Stimulated activated CD4-positive, alpha-beta T cell treated with anti-CD3 and anti-CD28 coated beads, Interleukin-4, amount 100 ng/mL, for 1 hour (primary cell): Measurements from ENCODE around the gene HDAC10.

Experiments
- DNase-seq: peaks from one replicate; pipeline ENCODE4 v3.0.0-alpha.2; 2020

HDAC10 gene, protein sequence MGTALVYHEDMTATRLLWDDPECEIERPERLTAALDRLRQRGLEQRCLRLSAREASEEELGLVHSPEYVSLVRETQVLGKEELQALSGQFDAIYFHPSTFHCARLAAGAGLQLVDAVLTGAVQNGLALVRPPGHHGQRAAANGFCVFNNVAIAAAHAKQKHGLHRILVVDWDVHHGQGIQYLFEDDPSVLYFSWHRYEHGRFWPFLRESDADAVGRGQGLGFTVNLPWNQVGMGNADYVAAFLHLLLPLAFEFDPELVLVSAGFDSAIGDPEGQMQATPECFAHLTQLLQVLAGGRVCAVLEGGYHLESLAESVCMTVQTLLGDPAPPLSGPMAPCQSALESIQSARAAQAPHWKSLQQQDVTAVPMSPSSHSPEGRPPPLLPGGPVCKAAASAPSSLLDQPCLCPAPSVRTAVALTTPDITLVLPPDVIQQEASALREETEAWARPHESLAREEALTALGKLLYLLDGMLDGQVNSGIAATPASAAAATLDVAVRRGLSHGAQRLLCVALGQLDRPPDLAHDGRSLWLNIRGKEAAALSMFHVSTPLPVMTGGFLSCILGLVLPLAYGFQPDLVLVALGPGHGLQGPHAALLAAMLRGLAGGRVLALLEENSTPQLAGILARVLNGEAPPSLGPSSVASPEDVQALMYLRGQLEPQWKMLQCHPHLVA

DNA sequence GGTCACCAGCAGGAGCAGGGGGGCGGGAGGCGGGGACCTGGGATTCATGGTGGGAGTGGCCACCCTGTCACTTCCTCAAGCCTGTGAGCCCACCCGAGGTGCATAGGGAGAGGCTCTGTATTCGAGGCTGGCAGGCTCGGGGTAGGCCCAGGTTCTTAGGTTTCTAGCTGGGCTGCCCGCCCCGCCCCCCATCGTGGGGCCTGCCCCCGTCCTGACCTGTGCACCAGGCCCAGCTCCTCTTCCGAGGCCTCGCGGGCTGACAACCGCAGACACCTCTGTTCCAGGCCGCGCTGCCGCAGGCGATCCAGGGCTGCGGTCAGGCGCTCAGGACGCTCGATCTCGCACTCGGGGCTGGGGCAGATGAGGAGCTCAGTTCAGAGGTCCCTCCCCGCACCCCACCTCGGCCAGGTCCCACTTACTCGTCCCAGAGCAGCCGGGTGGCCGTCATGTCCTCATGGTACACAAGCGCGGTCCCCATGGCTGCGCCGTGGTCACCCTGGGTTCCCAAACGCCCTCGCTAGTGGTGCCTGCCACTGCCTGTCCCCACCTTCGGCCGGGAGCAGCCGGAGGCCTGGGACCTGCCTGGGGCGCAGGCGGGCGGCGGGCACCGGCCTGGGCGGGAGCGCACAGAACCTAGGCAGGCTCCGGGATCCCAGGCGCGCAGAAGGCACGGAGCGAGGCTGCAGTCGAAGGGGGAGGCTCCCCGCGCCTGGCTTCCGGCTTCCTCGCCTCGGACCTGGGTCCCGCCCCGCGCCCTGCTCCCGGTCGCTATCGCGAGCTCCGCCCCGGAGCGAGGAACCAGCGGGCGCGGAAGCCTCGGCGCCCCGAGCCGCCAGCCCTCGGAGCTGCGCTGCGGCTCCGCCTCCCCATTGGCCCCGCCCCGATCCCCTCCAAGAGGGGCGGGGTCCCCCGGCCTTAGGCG lies at the start of gene HDAC10:
TSS of gene HDAC10 (minus strand) at position 711 of the 922 bp plus-strand sequence. CDS start at position 478, 233 bp downstream.
- peak; percentile 81 for DNase-seq

DNA sequence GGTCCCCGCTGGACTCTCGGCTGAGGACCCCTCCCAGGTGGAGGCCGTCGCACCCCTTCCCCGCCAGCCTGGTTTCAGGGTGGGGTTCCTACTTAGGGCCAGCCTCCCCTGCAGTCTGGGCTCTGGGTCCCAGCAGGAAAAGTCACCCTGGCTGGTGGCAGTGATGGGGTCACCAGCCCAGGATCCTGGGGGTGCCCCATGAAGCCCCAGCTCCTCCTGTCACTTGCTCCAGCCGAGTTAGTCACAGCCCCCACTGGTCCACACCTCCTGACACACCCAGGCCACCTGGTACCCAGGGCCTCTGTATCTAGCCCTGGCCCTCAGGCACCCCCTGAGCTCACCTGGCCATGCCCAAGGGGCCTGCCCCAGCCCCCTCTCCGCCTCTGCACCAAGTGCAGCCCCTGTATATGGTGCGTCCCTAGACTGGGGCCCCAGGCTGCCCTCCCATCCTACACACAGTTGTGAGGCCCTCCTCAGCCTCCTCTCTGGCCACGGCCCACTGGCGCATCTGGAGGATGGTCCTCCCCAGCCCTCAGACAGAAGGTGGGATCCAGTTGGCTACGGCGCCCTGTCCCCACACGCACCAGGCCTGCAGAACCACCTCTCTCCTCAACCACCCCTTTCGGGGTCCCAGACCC lies 49.7 kb upstream of the HDAC10 start:
- DNase-seq = no peak

DNA sequence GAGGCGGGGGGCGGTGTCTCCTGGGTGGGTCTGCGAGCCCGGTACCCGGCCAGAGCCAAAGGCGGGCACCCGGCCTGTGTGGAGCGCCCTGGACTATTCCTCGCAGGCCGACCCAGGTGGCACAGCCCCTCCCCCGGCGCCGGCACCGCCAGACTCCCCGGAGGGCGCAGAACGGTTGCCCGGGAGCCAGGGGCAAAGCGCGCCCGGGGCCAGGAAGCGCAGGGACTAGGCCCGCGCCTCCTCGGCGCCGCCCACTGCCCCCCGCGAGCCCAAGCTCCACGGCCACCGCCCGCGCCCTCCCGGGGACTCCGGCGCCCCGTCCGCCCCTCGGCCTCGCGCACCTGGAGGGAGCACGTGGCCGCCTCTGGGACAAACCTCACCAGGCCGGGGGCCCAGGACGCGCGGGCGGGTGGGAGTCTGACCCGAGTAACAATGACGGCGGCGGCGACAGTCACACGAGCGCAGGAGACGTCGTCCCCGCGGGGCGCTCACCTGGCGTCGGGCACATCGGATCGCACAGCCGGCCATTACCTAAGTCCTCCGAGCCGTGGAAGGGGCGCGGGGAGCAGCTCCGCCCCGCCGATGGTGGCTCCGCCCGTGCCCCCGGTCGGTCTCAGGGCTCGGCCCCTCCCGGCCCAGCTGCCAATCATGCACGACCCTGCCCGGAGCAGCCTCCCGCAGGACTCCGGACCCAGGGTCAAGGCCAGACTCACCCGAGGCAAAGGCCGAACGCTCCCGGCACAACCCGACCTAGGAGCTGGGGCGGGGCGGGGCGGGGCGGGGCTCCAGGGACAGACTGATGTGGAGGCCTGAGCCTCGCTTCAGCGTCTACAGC lies 48.9 kb upstream of the HDAC10 start:
- DNase-seq = no peak

DNA sequence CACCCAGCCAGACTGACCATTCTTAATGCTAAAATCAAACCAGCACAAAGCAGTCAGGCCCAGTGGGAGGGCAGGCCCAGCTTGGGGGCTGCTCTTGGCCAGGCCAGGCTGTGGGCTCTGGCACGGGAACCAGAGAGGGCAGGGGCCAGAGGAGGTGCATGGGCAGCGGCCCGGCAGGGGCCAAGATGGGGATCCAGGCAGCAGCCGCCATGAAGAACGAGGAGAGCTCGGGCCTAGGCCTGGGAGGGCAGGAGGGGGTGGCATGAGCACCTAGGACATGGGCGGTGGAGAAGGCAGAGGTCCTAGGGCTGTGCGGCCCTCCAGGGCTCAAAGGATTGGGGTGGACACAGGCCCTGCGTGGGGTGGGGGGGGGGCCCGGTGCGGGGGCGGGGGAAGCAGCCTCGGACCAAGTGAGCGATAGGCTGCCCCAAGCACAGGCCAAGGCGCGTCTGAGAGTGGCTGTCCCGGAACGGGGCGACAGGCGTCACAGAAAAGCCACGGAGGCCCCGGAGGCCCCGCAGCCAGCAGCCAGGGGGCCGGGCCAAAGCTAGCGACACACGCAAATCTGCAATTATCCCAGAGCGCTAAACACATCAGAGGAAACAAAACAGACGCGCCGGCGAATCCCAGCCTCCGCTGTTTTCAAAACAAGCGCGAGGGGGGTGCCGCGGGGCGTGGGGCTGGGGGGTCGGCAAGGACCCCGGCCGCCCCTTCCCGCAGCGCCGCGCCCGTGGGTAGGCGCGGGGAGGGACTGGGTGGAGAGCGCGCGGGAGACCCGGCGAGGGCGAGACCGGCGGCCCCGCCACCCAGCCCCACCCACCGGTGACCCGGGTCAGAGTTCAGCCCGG lies 48.1 kb upstream of the HDAC10 start:
- DNase-seq = no peak

DNA sequence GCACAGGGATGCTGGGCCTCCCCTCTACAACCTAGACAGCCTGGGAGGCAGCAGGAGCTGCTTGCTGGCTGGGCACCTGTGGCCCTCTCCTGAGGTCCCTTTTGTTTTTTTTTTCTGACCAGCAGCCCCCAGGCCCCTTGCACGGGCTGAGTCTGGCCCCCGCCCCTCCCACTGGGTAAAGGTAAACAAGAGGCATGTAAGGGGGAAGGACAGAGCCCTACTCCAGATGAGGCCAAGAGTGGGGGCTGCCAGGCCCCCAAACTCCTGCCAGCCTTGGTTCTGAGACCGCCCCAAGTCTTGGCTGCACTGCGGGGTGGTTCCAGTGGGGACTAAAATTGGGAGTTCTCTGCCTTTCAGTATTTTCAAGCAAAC lies 47.2 kb upstream of the HDAC10 start:
- DNase-seq = no peak

DNA sequence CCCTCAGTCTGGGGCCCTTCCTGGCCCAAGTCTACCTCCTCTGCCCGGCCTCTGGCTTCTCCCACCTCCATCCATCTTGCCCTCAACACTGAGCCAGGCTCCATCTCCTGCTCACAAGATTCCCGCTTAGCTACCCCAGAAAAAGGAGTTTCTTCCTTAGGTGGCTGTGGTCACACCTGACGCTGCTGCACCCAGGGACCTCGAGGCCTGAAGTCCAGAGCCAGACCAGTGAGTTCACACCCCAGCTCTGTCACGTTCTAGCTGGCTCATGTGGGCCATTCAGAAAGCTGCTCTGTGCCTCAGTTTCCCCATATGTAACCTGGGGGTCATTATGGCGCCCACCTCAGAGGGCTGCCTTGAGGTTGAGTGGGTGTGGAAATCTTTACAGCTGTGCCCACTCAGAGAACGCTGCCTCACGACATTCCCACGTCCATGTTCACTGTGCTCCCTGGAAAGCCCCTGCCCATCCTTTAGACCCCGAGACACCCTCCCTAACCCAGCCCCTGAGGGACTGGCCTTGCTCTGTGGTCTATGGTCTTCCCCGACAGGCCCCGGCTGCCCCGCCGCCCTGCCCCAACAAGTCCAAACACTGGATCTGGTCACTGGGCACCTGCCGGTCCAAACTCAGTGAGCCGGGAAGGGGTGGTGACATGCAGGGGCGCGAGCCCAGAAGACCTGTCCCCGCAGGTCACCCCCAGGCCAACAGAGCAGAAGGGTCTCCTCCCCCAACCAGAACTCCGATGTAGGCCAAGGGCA lies 46.6 kb upstream of the HDAC10 start:
- no peak for DNase-seq

DNA sequence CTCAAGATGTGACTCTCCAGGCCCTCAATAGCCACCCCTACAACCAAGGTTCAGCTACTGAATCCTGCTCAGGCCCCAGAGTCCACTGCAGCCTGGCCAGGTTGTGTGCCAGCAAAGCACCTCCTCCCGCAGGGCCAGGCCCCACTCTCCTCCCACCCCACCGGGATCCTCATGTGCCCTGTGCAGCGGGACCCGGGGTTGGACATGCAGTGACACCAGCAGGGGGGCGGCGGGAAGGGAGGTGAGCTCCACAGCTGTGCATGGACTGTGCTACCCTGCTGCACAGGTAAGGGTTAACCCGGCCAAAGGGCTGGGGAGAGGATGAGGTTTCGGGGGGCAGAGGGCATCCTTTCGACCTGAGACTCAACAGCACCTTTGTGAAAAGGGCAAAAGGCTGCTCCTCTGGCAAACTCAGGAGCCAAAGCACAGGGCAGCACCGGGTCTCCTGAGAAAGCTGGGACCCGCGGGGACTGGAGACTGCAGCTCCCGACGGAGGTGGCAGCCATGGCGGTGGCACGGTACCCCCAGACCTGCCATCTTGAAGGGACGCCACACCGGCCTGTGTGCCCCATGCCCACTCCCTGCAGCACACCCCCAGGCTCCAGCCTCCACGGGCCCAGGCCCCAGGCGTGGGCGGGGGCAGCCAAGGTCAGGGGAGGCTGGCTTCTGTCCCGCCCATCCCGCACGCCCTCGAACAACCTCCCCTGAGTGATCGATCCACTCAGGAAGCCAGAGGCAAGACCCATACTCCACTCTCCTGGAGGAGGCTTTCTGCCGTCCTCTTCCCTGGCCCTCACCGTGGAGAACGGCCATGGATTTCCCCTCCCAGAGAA lies 45.8 kb upstream of the HDAC10 start:
- DNase-seq = no peak

DNA sequence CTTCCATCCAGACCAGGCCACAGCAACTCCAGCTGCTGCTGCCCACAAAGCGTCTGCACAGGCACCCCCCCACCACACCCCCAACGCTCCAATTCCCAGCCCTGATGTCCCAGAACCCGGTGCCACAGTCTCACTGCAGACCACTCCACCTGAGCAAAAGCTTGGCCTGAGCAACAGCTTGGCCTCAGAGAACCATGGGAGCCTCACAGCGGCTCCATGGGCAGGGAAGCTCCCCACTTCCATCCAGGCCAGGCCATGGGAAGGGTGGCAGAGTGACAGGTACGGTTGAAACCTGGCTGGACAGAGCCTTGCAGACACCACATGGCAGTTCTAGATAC lies 43.2 kb upstream of the HDAC10 start:
- DNase-seq = no peak

DNA sequence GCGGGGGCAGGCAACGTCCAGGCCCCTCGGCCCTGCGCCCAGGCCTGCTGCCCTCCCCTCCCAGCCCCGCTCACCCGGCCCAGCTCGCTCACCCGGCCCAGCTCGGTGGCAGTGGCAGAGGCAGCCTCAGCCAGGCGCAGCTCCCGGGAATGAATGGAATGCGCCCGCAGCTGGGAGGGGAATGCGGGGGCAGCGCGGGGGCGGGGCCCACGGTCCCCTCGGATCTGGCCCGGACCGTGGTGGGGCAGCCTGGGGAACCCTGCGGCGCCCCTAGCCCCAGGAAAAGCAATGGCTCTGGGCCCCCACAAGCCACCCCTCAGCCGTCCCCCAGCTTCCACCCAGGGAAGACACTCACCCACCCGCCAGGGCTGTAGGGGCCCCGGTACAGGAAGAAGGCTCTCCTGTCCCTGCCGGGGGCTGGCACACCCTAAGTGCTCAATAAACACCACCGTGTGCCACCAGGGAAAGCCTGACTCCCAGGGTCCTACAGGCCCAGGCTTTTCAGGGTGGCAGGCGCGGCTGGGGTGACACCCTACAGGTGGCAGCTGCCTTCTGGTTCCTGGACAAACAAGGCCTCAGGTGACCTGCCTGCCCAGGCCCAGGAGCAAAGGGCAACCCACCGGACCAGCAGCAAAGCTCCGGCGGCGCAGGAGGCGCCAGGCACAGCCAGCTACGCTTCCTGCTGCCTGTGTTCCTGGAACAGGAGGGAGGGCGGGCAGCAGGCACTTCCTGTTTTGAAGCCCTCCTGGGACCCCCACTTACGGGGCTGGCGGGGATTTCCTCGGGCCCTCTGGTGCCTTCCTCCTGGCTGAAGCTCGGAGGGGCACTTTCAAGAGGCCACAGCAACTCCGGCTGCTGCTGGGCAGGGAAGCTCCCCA lies 42.6 kb upstream of the HDAC10 start:
- no peak for DNase-seq

DNA sequence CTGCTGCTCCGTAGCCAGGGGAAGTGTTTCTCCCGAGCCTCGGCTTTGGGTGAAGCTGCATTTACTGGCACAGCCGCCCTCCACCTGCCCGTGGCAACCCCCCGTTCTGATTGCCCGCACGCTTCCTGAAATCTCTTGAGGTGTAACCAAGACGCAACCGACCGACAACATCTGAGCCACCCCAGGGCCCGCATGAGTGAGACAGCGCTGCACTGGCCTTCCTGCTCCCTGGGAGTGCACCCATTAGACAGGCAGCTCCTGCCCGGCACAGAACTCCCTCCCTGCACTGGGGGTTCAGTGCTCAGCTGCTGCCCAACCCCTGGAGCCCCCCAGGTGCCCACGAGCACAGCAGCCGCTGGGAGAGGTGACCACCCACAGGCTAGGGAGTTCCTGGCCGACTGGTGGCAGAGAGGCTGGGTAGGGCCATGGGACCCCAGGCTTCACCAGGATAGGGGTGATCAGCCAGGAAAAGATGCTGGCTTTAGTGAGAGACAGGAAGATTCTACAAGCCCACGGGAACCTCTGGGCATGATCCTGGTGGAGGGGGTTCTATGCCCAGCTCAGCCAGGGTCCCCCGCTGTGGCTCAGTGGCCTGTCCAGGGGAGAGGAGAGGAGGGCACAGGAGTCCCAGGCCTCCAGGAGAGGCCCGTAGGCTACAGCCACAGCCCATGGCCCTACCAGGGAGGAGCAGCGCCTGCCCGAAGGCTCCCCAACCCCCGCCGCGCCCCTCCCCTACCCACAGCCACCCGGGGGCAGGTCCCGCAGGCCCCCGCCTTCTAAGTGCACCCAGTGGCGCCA lies 41.8 kb upstream of the HDAC10 start:
- DNase-seq = no peak

DNA sequence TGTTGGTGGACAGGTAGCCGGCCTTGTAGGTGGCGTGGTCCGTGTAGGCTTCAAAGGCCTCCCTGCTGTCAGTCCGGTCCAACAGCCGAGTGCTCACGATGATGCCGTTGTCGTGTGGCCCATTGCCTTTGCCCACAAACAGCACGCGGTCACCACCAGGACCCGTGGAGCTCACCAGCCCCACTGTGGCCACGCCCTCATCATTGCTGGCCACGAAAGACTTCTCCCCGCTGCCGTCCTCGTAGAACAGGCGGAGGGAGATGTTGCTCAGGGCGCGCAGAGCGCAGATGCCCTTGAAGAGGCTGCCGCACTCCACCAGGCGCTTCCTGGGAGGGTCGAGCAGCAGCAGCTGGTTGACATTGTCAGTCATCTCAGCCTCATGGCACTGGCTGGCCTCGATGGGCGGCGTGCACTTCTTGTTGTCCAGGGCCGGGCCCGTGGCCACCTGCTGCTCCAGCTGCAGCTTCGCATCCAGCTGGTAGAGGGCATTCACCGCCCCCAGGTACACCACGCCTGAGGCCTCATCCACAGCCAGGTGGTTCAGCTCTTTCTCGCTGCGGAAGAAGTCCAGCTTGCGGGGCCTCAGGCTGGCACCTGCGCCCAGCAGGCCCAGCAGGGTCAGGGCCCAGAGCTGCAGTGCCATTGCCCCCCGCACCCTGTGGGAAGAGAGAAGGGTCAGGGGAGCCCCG lies 39.0 kb upstream of the HDAC10 start:
- no peak for DNase-seq

DNA sequence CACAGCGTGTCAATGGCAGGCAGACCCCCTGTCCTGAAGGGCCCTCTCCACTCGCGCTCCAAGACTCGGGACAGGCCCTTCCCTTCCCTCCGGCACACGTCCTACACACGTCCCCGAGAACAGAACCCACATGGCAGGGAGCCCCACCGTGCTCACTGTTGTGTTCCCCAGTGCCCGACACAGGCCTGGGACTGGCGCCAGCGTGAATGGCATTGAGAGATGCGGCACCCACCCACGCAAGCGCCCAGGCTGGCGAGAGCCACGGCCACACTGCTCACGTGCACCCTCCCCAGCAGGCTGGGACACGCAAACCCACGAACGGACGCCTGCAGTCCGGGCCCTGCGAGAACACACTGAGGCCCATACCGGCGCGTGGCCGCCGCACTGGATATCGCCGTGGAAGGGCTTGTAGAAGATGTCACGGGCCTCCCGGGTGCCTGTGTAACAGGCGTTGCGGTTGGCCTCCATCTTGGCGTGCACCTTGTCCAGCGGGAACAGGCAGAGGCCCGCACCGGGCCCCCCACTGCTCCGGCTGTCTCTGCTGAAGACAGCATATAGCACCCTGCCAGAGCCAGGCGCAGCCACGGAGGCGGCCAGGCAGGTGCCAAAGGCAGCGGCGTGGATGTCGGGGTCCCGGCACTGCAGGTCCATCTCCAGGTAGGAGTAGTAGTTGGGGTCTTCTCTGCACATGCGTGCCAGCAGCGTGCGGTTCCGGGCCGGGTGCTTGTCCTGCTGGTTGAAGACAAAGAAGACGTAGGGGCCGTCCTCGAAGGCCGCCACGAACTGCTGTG lies 38.3 kb upstream of the HDAC10 start:
- no peak for DNase-seq

DNA sequence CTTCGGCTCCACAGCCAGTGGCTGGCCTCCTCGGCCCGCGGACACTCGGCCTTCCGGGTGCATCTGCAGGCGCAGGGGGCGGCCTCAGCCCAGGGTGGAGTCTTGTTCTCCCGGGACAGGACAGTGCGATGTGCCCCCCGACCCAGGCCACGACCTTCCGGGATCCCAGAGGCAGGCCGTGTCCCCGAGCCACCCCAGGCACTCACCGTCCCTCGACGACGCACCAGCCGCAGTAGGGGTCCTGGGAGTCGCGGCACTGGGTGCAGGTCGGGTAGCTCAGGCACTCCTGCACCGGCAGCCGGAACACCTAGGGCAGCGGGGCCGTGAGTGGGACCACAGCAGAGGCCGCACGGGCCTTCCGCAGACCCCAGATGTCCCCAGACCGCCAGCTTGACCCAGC lies 36.7 kb upstream of the HDAC10 start:
- DNase-seq = no peak

DNA sequence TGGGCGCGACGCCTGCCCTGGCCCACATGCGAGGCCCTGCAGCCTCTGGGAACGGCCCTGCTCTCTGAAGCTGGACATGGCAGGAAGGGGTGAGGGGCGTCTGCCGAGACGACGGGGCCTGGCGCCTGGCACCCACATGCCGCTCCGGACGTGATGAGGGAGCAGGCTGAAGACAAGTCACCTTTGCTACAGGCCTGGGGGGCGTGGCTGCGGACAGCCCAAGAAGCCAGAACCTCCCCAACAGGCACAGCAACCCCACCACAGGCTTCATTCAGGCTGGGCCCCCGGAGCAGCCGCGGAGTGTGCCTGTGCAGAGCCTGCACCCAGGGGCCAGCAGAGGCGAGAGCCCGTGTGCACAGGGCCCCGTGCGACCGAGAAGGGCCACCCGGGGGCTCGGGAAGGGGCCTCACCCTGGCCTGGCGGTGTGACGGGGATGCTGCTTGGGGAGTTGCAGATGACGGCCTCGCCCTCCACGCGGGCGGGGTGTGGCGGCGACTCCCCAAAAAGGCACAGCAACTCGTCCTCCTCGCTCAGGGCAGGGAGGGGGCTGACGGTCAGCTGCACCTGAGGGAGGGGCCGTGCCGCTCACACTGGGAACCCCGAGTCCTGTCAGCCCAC lies 35.7 kb upstream of the HDAC10 start:
- DNase-seq = no peak

DNA sequence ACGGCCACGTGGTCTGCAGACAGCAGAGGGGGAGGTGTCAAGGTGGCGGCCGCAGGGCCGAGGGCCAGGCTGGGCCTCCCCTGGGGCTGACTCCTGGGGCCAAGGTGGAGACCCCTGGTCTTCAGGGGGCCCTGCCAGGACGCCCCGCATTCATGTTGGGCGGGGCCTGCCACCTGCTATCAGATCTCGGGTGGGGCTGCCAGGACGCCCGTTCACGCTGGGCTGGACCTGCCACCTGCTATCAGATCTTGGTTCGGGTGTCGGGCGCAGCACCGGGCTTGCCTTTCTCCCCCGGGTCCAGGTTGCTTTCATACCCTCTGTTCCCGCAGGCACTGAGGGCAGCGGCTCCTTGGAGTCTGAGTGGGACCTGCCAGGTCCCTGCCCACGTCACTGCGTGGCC lies 35.2 kb upstream of the HDAC10 start:
- DNase-seq = no peak
